NOMO-1 treated with dmso at 0.1 percent for 144 hours (cell line): ENCODE results near the gene POU3F1.

Experiments used
- DNase-seq: peaks from one replicate; lab custom pipeline; 2025; ENCODE audit not compliant: unreplicated experiment; lab: John Stamatoyannopoulos, UW

Gene POU3F1

GRCh38 chr1:38029081-38029681, 17.4 kb downstream of the POU3F1 start:
- no peak for DNase-seq

GRCh38 chr1:38028671-38029070, 17.9 kb downstream of the POU3F1 start:
- no peak for DNase-seq

DNA sequence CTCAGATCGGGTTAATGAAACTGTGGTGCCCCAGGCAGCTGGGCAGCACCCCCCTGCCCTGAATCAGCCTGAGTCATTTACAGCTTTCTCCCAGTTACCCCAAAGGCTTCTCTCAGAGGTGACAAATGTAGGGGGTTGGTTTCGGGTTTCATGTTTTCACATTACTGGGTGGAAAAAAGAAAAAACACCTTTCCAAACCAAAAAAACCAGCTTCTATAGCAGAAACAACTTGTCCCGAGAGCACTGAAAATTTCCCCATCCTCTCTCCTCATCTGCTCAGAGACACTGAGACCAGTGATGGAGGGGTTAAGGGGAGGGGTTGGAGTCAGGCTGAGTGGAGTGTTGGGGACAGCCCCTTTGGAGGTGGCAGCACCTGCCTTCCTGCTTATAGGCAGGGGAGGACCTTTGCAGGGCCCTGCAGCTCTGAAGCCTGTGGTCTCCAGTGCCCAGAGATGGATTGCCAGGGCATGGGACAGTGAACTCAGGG, 18.4 kb downstream of the POU3F1 start:
- DNase-seq: no peak

- no peak for DNase-seq
Observed at GRCh38 chr1:38027201-38028104, 19.1 kb downstream of the POU3F1 start.

DNA sequence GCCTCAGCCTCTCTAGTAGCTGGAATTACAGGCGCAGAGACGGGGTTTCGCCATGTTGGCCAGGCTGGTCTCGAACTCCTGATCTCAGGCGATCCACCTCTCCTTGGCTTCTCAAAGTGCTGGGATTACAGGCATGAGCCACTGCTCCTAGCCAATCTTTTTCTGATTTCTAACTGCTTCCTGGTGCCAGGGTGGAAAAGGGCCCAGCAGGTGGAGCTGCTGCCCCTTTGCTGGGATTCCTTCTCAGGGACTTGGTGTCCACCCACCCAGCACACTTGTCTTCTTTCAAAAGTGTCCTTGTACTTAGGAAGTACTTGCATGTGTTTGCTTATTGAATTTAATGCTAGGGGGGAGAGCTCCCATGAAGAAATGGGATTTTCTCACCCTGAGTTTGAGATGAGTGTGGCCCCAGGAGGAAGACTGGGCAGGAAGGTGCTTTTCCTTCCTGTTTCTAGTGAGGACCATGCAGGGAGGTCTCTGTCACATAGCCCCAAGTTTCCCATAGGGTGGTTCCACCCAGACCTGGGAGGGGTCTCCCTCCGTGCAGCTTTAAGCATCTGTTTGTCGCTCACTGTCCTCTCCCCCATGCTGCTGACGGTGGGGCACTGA, 19.9 kb downstream of the POU3F1 start:
- DNase-seq: no peak

GRCh38 chr1:38025664-38026063, 20.9 kb downstream of the POU3F1 start:
- no peak for DNase-seq

- no peak for DNase-seq
Observed at GRCh38 chr1:38025233-38025632, 21.4 kb downstream of the POU3F1 start.

- no peak for DNase-seq
Observed at GRCh38 chr1:38022810-38023209, 23.8 kb downstream of the POU3F1 start.

- DNase-seq: no peak
Observed at GRCh38 chr1:38021969-38022368, 24.6 kb downstream of the POU3F1 start.

DNA sequence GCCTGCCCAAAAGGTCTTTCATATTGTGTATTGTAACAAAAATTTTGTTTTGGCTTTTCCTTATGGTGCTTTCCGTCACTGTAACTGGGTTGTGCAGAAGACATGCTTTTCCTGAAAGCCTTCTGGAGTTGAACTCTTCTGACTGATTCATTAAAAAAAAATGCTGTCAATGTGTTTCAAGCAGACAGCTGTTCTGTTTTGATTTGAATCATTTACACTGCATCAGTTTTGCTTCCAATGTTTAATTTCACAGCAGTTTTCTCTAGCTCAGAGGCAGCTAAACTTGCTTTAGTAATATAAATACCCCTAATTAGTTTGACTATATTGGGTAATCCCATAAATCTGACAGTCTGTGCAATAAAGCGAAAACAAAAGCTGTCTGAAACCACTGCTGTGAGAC, 26.2 kb downstream of the POU3F1 start:
- DNase-seq: no peak

GRCh38 chr1:38018864-38019343, 27.7 kb downstream of the POU3F1 start:
- peak; percentile 17 for DNase-seq

GRCh38 chr1:38015978-38016725, 30.4 kb downstream of the POU3F1 start:
- DNase-seq: no peak

GRCh38 chr1:38014724-38015424, 31.7 kb downstream of the POU3F1 start:
- no peak for DNase-seq

DNA sequence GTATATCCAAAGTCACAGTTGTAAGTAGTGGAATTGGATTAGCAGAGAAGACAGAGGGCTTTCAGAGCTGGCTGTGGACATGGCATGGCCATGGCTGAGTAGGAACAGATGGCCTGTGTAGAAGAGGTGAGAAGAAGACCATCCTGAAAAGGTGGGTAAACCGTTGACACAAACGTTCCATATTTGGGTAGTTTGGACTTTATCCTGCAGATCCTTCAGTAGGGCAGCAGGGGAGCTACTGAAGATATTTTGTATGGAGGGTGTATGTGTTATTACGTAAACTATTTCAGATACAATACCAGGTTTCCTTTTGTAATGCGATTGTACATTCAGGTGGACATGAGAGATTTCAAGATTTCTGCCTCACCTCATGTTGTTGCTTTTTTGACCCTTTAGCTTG, 32.4 kb downstream of the POU3F1 start:
- DNase-seq: no peak

DNA sequence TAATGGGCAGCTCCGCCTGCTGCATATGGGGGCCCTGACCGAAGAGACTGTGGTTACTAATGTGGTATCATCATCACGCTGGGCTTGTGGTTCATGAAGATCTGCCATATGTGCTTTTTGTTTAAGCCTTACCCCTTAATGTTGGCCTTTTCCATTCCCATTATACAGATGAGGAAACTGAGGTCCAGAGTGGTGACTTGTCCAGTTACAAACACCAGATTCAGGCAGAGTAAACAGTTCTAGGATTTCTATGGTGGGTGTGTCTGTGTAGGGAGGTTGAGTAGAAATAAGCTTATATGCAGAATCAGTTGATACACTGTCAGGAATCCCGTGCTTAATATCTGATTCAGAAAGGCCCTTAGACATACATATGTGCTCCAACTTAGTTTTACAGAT, 33.4 kb downstream of the POU3F1 start:
- no peak for DNase-seq

GRCh38 chr1:38012363-38013226, 34.0 kb downstream of the POU3F1 start, which contains the start of gene UTP11:
TSS of gene UTP11 (plus strand) at chr1:38012734. CDS start at chr1:38012803, 69 bp downstream.
- peak; percentile 98 for DNase-seq

DNA sequence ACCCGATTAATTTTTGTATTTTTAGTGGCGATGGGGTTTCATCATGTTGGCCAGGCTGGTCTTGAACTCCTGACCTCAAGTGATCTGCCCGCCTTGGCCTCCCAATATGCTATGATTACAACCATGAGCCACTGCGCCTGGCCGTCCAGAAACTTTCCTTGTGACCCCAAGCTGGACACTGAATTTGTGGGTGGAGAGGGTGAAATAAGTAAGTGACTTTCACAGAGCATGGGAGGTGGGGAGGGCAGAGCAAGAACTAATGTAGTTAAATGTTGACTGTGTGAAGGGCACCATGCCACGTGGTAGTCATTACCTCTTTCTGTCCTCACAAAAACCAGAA, 36.8 kb downstream of the POU3F1 start:
- no peak for DNase-seq

DNA sequence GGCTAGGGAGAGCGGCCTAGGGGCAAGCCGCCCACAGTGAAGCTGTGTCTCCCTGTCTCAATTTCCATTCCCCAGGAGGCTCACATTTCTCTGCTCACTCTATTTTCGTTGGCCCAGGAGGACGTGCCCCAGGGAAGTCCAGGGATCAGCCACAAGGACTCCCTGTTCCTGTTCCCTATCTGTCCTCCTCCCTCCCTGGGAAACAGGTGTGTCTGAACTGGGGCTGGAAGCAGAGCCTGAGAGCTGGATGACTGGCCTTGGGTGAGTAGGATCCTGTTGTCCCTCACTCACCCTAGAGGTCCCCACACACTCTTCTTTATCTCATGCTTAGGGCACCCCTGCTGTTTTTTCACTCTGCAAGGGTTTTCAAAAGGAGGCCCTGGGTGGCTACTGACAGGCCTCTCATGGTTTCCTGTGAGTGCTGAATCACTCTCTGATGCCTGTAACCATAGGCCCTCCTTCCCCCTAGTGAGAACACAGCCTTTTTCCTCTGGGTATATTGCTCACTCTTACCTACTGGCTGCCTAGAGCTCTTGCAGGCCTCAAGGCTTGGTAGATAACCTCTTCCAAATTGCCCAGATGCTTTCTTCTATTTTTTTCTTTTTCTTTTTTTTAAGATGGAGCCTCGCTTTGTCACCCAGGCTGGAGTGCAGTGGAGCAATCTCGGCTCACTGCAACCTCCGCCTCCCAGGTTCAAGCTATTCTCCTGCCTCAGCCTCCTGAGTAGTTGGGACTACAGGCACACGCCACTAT, 37.3 kb downstream of the POU3F1 start:
- DNase-seq: peak; percentile 64
